GM23338 (cell line): ENCODE measurements around the gene ANKRD13C. TPM values are rescaled to one million over a fixed set of nuclear protein-coding genes. Genes with fewer than 3 reads are reported as not detected.

Experiments
- ATAC-seq: fragments of 200-7000 bp; cut with Tn5 transposase; 3 replicates; pipeline ENCODE4 v1.9.1; 2020
- DNase-seq: peaks from one replicate; pipeline ENCODE4 v3.0.0-alpha.2; 2015; ENCODE audit warnings: low spot score
- H2AFZ ChIP-seq: fragments of 200-600 bp; sonication (generic); 2 replicates; pipeline ENCODE4 v1.8.0; 2016; ENCODE audit warnings: antibody characterized with exemption, mild to moderate bottlenecking, moderate library complexity
- H3F3A ChIP-seq: fragments of 200-600 bp; sonication (generic); replicated peaks from 2 replicates; pipeline ENCODE4 v1.8.0; 2017; ENCODE audit warnings: antibody characterized with exemption, mixed run types, low read depth
- H3K27ac ChIP-seq: fragments of 200-600 bp; sonication (generic); 2 replicates; pipeline ENCODE4 v1.6.1; 2016; ENCODE audit warnings: low read depth
- H3K27me3 ChIP-seq: fragments of 200-600 bp; sonication (generic); 2 replicates; pipeline ENCODE4 v1.8.0; 2016; ENCODE audit warnings: mild to moderate bottlenecking, mixed run types, moderate library complexity; ENCODE audit not compliant: insufficient read depth
- H3K36me3 ChIP-seq: fragments of 200-600 bp; sonication (generic); 2 replicates; pipeline ENCODE4 v1.8.0; 2016; ENCODE audit warnings: mild to moderate bottlenecking; ENCODE audit not compliant: insufficient read depth
- H3K4me1 ChIP-seq: fragments of 200-600 bp; sonication (generic); 2 replicates; pipeline ENCODE4 v1.8.0; 2016; ENCODE audit warnings: mild to moderate bottlenecking, moderate library complexity; ENCODE audit not compliant: insufficient read depth
- H3K4me2 ChIP-seq: fragments of 200-600 bp; sonication (generic); 2 replicates; pipeline ENCODE4 v1.7.1; 2017; ENCODE audit warnings: mixed run types
- H3K4me3 ChIP-seq: fragments of 200-600 bp; sonication (generic); 2 replicates; pipeline ENCODE4 v1.6.1; 2016; ENCODE audit warnings: mixed run types
- H3K79me2 ChIP-seq: fragments of 200-600 bp; sonication (generic); replicated peaks from 2 replicates; pipeline ENCODE4 v1.8.0; 2017; ENCODE audit warnings: mild to moderate bottlenecking; ENCODE audit not compliant: insufficient read depth
- H3K9me2 ChIP-seq: fragments of 200-600 bp; sonication (generic); 2 replicates; pipeline ENCODE4 v1.8.0; 2017; ENCODE audit not compliant: insufficient read depth
- H4K20me1 ChIP-seq: fragments of 200-600 bp; sonication (generic); replicated peaks from 2 replicates; pipeline ENCODE4 v1.8.0; 2017; ENCODE audit warnings: mild to moderate bottlenecking; ENCODE audit not compliant: insufficient read depth
- H3K27ac Mint-ChIP-seq: 2 replicates; pipeline ENCODE4 v1.8.0; 2020; ENCODE audit warnings: inconsistent platforms, mild to moderate bottlenecking, moderate library complexity, mixed read lengths
- H3K27me3 Mint-ChIP-seq: 3 replicates; pipeline ENCODE4 v1.8.0; 2022; ENCODE audit warnings: low read depth, mild to moderate bottlenecking, moderate library complexity, mixed read lengths, inconsistent platforms; ENCODE audit not compliant: insufficient read depth, poor library complexity
- H3K36me3 Mint-ChIP-seq: 3 replicates; pipeline ENCODE4 v1.8.0; 2021; ENCODE audit warnings: low read depth, mild to moderate bottlenecking, inconsistent platforms, moderate library complexity, mixed read lengths
- H3K4me1 Mint-ChIP-seq: 3 replicates; pipeline ENCODE4 v1.8.0; 2020; ENCODE audit warnings: mild to moderate bottlenecking, inconsistent platforms, mixed read lengths
- H3K4me3 Mint-ChIP-seq: 3 replicates; pipeline ENCODE4 v1.8.0; 2021; ENCODE audit warnings: moderate library complexity, mild to moderate bottlenecking, inconsistent platforms, mixed read lengths
- H3K9me3 Mint-ChIP-seq: 3 replicates; pipeline ENCODE4 v1.8.0; 2020; ENCODE audit warnings: moderate library complexity, mild to moderate bottlenecking, inconsistent platforms, mixed read lengths
- CREB1 ChIP-seq: fragments of 250-450 bp; sonication (Bioruptor Pico); IDR thresholded peaks from 2 replicates; pipeline ENCODE4 v1.5.0; 2020; ENCODE audit warnings: low read depth, mild to moderate bottlenecking, moderate library complexity
- EZH2 ChIP-seq: fragments of 200-600 bp; sonication (generic); IDR thresholded peaks from one replicate; pipeline ENCODE4 v1.8.0; 2017; ENCODE audit warnings: antibody characterized with exemption, mild to moderate bottlenecking, low read depth; ENCODE audit not compliant: unreplicated experiment
- EZH2phosphoT487 ChIP-seq: fragments of 200-600 bp; sonication (generic); IDR thresholded peaks from one replicate; pipeline ENCODE4 v1.8.1; 2018; ENCODE audit warnings: antibody characterized with exemption; ENCODE audit not compliant: unreplicated experiment
- POLR2AphosphoS5 ChIP-seq: IDR thresholded peaks from 2 replicates; pipeline ENCODE4 v1.6.1; 2016; ENCODE audit warnings: antibody characterized with exemption, low read depth
- STAT1 ChIP-seq: IDR thresholded peaks from one replicate; pipeline ENCODE4 v1.6.1; 2016; ENCODE audit warnings: antibody characterized with exemption; ENCODE audit not compliant: unreplicated experiment
- ZNF331 ChIP-seq: fragments of 250-450 bp; sonication (Bioruptor Pico); IDR thresholded peaks from 2 replicates; pipeline ENCODE4 v1.5.0; 2020; ENCODE audit warnings: low read depth, mild to moderate bottlenecking, moderate library complexity
- polyA plus RNA-seq: library from polyadenylated mRNA; unstranded; fragments of >200 nt; fragmentation: Nextera tagmentation; extraction: Ambion mirVana; gene quantifications from 2 replicates; pipeline ENCODE4 v1.2.1, GENCODE V29; 2016
- total RNA-seq: library from RNA; depleted of rRNA; stranded (reverse); fragments of >200 nt; shearing (Covaris generic); gene quantifications from 2 replicates; pipeline ENCODE4 v1.2.3, GENCODE V29; 2014
- TF ChIP-seq, protein P1 (sequence below): fragments of 250-450 bp; sonication (Bioruptor Pico); IDR thresholded peaks from 2 replicates; pipeline ENCODE4 v1.5.0; 2020; ENCODE audit warnings: mild to moderate bottlenecking, moderate library complexity
- TF ChIP-seq, protein P2 (sequence below), 2 experiments: fragments of 200-600 bp in 1 of 2; sonication (generic) in 1 of 2; conservative IDR thresholded peaks; 2 replicates each; pipeline versions ENCODE4 v1.5.1 to v1.6.1; 2016 to 2017; ENCODE audit warnings: antibody characterized with exemption in 2 of 2, low read depth in 2 of 2, mild to moderate bottlenecking in 2 of 2, moderate library complexity in 1 of 2

The ANKRD13C gene
- total and polyA plus RNA-seq, 2 experiments from 2014 or later, result 12.3 to 32.5 TPM

DNA sequence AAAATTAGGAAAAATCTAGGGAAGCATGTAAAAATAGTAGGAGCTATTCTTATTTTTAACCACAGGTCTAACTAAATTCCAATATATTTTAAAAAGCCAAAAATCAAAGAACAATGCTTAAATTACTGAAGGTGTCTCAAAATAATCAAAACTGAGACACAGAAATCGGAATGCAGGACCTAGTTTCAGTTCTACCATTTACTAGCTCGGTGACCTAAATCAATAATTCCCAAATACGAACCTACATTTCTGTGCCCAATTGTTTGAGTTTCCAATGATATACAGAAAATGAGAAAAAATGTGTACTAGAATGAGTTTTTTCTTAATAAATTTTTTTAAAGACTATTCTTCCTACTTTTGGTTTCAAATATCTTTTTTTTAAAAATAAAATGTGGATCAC is 37.4 kb downstream of the ANKRD13C start:
- Mint-ChIP-seq H3K4me3 (no peak overlapping the region), H3K9me3 (no peaks in the 10 kb centered on the region), H3K36me3 (no peaks in the 10 kb centered on the region), H3K27ac (no peak overlapping the region), H3K27me3 (no peaks in the 10 kb centered on the region), H3K4me1 (no peaks in the 10 kb centered on the region)
- DNase-seq, result no peak
- Histone ChIP-seq H3K36me3 (no peaks in the 10 kb centered on the region; the same call in 1 of the 2 replicates), H3K4me2 (no peak overlapping the region), H3K79me2 (peaks cover 31% of the 10 kb centered on the region), H3K9me2 (no peaks in the 10 kb centered on the region), H3K4me3 (no peak overlapping the region), H2AFZ (no peak overlapping the region), H3K27me3 (no peaks in the 10 kb centered on the region), H3K4me1 (no peaks in the 10 kb centered on the region), H4K20me1 (peaks cover 3% of the 10 kb centered on the region; the same call in 1 of the 2 replicates), H3K27ac (0 out of 2 replicates have a peak overlapping the region, but pooled peaks have one; percentile 29), H3F3A (no peaks in the 10 kb centered on the region)
- no peak for TF ChIP-seq ZNF331 (CRISPR knock-in tag)
- TF ChIP-seq STAT1, result no peak
- TF ChIP-seq EZH2phosphoT487, result no peak
- no peak for TF ChIP-seq POLR2AphosphoS5
- TF ChIP-seq, protein P1, sequence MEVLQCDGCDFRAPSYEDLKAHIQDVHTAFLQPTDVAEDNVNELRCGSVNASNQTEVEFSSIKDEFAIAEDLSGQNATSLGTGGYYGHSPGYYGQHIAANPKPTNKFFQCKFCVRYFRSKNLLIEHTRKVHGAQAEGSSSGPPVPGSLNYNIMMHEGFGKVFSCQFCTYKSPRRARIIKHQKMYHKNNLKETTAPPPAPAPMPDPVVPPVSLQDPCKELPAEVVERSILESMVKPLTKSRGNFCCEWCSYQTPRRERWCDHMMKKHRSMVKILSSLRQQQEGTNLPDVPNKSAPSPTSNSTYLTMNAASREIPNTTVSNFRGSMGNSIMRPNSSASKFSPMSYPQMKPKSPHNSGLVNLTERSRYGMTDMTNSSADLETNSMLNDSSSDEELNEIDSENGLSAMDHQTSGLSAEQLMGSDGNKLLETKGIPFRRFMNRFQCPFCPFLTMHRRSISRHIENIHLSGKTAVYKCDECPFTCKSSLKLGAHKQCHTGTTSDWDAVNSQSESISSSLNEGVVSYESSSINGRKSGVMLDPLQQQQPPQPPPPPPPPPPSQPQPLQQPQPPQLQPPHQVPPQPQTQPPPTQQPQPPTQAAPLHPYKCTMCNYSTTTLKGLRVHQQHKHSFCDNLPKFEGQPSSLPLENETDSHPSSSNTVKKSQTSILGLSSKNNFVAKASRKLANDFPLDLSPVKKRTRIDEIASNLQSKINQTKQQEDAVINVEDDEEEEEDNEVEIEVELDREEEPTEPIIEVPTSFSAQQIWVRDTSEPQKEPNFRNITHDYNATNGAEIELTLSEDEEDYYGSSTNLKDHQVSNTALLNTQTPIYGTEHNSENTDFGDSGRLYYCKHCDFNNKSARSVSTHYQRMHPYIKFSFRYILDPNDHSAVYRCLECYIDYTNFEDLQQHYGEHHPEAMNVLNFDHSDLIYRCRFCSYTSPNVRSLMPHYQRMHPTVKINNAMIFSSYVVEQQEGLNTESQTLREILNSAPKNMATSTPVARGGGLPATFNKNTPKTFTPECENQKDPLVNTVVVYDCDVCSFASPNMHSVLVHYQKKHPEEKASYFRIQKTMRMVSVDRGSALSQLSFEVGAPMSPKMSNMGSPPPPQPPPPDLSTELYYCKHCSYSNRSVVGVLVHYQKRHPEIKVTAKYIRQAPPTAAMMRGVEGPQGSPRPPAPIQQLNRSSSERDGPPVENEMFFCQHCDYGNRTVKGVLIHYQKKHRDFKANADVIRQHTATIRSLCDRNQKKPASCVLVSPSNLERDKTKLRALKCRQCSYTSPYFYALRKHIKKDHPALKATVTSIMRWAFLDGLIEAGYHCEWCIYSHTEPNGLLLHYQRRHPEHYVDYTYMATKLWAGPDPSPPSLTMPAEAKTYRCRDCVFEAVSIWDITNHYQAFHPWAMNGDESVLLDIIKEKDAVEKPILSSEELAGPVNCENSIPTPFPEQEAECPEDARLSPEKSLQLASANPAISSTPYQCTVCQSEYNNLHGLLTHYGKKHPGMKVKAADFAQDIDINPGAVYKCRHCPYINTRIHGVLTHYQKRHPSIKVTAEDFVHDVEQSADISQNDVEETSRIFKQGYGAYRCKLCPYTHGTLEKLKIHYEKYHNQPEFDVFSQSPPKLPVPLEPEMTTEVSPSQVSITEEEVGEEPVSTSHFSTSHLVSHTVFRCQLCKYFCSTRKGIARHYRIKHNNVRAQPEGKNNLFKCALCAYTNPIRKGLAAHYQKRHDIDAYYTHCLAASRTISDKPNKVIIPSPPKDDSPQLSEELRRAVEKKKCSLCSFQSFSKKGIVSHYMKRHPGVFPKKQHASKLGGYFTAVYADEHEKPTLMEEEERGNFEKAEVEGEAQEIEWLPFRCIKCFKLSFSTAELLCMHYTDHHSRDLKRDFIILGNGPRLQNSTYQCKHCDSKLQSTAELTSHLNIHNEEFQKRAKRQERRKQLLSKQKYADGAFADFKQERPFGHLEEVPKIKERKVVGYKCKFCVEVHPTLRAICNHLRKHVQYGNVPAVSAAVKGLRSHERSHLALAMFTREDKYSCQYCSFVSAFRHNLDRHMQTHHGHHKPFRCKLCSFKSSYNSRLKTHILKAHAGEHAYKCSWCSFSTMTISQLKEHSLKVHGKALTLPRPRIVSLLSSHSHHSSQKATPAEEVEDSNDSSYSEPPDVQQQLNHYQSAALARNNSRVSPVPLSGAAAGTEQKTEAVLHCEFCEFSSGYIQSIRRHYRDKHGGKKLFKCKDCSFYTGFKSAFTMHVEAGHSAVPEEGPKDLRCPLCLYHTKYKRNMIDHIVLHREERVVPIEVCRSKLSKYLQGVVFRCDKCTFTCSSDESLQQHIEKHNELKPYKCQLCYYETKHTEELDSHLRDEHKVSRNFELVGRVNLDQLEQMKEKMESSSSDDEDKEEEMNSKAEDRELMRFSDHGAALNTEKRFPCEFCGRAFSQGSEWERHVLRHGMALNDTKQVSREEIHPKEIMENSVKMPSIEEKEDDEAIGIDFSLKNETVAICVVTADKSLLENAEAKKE (CRISPR knock-in tag), result no peak
- TF ChIP-seq CREB1, result no peak
- ATAC-seq, result no peak

DNA sequence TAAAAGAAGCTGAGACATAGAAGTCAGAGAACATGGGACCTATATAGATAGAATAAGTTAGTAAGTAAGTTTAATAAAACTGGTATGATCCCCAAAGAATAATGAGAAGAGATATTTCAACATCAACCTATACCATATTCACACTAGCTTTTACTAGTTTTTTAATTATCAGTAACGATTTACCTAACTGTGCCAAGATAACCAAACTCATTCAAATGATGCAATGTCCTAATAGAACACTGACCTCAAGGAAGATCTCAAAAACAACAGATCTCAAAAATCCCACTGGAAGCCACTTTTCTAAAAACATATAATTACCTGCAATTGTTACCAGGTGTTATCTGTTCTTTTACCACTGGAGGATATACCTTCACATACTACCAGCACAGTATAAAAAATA is 38.7 kb downstream of the ANKRD13C start:
- no peaks in the 10 kb centered on the region for H3K36me3 Mint-ChIP-seq
- no peak overlapping the region for H2AFZ ChIP-seq
- no peaks in the 10 kb centered on the region for H3K27me3 Mint-ChIP-seq
- H3K36me3 ChIP-seq, result no peaks in the 10 kb centered on the region
- no peaks in the 10 kb centered on the region for H3K9me2 ChIP-seq
- H3K4me3 Mint-ChIP-seq, result no peak overlapping the region
- peaks cover 18% of the 10 kb centered on the region for H3K79me2 ChIP-seq
- H3K27ac Mint-ChIP-seq, result peak overlapping the region; percentile 63
- peaks cover 3% of the 10 kb centered on the region; the same call in 1 of the 2 replicates for H4K20me1 ChIP-seq
- H3K4me2 ChIP-seq, result no peak overlapping the region
- H3K27ac ChIP-seq, result no peak overlapping the region
- H3F3A ChIP-seq, result no peaks in the 10 kb centered on the region
- ATAC-seq, result no peak
- no peaks in the 10 kb centered on the region for H3K4me1 Mint-ChIP-seq
- H3K4me1 ChIP-seq, result no peaks in the 10 kb centered on the region
- H3K27me3 ChIP-seq, result no peaks in the 10 kb centered on the region
- H3K9me3 Mint-ChIP-seq, result no peaks in the 10 kb centered on the region
- H3K4me3 ChIP-seq, result no peak overlapping the region
- no peak for DNase-seq
- TF ChIP-seq EZH2, result no peak
- no peak for TF ChIP-seq STAT1
- TF ChIP-seq, protein P2, sequence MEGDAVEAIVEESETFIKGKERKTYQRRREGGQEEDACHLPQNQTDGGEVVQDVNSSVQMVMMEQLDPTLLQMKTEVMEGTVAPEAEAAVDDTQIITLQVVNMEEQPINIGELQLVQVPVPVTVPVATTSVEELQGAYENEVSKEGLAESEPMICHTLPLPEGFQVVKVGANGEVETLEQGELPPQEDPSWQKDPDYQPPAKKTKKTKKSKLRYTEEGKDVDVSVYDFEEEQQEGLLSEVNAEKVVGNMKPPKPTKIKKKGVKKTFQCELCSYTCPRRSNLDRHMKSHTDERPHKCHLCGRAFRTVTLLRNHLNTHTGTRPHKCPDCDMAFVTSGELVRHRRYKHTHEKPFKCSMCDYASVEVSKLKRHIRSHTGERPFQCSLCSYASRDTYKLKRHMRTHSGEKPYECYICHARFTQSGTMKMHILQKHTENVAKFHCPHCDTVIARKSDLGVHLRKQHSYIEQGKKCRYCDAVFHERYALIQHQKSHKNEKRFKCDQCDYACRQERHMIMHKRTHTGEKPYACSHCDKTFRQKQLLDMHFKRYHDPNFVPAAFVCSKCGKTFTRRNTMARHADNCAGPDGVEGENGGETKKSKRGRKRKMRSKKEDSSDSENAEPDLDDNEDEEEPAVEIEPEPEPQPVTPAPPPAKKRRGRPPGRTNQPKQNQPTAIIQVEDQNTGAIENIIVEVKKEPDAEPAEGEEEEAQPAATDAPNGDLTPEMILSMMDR (conservative IDR thresholded peaks at IDR 0.05; ENCODE audit: low read depth in 2 of 2), result no peak
- TF ChIP-seq CREB1, result no peak
